NCI-H446 treated with DMSO at 0.1 percent for 48 hours (cell line): ENCODE results near the gene CHPT1.
"Not testable (repeated sequence)": the region's sequence is repeated elsewhere in the genome, so short reads cannot be mapped to it uniquely, and the experiment has no call there.

Experiments
- DNase-seq: peaks from one replicate; lab custom pipeline; 2025; lab: John Stamatoyannopoulos, UW

Gene CHPT1

DNA sequence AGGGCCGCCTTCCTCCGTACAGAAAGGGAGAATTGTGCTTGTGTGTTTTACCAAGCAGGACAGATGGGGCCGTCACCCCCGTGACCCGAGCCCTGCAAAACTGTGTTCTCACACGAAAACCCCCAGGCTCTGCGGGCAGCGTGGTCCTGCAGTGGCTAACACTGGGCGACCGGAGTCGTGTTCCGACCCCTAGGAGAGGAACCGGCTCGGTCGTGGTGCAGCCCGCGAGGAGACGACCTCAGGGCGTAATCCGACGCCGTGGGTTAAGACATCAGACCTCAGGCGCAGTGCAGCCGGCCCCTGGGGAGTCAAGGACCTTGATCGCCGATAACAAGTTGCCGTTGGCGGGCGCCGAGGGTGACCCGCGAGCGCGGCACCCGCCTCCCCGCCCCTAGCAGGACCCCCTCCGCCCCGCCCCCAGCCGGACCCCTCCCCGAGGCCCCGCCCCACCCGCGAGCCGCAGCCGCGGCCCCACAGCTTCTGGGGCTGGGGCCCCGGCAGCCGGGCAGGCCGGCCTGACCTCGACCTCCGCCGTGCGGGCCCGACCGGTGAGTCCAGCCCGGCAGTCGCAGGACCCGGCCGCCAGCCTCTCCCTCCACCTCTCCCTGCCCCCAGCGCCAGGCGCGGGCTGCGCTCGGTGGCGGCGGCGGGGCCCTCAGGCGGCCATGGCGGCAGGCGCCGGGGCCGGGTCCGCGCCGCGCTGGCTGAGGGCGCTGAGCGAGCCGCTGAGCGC is at the start of gene CHPT1:
Gene CHPT1 (plus strand): TSS at position 444 of the 733 bp plus-strand sequence. CDS start 222 bp downstream, at position 666.
- DNase-seq = no peak

- no peak for DNase-seq
Measured at GRCh38 chr12:101647711-101648110, 49.7 kb upstream of the CHPT1 start.

- no peak for DNase-seq
Measured at GRCh38 chr12:101648195-101648594, 49.2 kb upstream of the CHPT1 start.

GRCh38 chr12:101650346-101651117 is 46.9 kb upstream of the CHPT1 start:
- no peak for DNase-seq

GRCh38 chr12:101653030-101653429 is 44.4 kb upstream of the CHPT1 start:
- no peak for DNase-seq

DNA sequence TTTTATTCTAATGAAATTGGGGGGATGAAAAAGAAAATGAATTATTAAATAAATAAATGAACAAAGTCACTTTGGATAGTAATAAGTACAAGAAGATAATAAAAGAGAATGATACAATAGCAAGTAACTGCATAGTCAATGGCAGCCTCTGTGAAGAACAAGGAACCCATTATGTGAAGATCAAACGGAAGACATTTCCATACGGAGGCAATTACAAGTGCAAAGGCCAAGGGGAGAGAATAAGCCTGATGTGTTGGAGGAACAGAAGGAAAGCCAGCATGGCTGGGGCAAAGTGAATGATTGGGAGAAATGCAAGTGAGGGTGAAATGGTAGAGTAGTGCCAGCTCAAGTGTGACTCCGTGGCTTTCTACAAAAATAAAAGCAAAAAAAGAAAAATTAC is 43.9 kb upstream of the CHPT1 start:
- no peak for DNase-seq

DNA sequence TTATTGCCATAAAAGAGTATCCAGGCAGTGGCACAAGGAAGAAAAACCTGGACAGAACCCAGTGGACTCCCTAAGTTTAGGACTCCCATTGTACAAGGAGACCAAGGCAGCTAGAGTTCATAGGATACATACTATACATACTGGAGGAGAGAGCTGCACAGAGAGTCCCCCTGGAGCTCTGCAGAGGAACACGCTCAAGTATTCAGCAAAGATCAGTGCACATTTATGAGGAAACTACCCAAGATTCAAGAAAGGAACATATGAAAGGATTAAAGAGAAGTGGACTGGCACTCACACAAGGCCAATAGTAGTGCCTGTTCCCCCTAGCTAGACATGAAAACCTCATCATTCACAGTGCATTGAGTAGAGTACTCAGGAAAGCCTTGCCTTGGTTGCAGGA is 43.0 kb upstream of the CHPT1 start:
- DNase-seq = no peak

DNA sequence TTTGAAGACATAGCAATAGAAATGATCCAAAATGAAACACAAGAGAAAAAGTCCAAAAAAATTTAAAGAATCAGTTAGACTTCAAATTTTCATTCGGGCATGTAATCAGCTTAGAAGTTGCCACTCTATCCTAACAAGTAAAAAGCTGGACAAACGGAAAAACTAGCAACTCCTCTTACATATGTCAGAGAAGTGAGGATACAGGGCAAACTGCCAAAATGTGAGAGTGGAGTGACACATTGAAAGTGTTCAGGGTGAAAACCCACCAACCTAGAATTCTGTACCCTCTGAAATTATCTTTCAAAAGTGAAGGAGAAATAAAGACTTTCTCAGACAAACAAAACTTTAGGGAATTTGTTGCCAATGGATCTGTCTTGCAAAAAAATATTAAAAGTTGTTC is 42.0 kb upstream of the CHPT1 start:
- DNase-seq = no peak

DNA sequence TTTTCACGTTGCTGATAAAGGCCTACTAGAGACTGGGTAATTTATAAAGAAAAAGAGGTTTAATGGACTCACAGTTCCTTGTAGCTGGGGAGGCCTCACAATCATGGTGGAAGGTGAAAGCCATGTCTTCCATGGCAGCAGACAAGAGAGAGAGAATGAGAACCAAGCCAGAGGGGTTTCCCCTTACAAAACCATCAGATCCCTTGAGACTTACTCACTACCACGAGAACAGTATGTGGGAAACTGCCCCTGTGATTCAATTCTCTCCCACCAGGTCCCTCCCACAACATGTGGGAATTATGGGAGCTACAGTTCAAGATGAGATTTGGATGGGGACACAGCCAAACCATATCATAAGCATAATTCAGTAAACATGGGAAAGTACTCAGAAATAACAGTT is 36.8 kb upstream of the CHPT1 start:
- DNase-seq = not testable (repeated sequence)

GRCh38 chr12:101663298-101663697 is 34.1 kb upstream of the CHPT1 start:
- no peak for DNase-seq

GRCh38 chr12:101664992-101665391 is 32.4 kb upstream of the CHPT1 start:
- DNase-seq = no peak

DNA sequence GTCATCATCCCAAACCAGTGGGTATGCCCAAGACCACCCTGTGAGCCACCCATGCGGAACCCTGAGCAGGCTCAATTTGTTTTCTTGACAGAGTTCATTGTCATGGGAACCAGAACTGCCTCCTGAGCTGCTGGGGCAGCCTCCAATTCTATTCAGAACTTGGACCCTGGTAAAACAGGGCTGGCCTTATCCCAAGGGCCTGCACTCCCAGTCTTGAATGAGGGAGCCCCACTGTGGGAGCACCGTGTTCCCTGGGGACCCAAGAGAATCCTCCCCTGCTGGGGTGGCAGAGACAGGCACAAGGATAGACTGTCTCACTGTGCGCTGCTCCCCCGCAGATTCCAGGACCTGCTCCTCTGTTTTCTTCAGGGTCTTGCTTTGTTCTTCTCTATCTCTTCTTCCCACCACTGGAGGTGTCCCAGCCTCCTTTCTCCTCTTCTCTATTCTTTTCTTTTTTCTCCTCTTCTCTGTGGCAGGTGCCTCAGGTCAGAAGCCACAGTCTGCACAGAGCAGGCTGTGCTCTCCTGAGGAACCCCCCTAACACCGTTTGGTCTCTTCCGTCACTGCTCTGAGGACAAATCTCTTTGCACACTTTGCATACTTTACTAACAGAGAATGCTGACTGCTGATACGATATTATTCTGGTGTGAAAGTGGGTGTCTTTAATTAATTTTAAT is 31.2 kb upstream of the CHPT1 start:
- DNase-seq = no peak

DNA sequence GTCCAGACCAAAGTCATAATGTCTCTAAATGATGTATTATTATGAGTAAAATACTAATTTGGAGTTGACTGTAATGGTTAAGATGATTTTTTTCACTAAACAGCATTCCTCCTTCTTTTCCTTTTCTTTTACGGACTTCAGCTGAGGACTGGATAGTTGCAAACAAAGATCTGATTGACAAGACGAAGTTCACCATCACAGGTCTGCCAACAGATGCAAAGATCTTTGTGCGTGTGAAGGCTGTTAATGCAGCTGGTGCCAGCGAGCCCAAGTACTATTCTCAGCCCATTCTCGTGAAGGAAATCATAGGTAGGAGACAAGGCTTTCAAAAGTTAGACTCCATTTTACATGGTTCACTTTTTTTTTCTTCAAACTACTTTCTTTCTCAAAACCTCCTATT is 29.8 kb upstream of the CHPT1 start:
- DNase-seq = no peak

GRCh38 chr12:101670007-101670671 is 27.3 kb upstream of the CHPT1 start:
- no peak for DNase-seq

- no peak for DNase-seq
Measured at GRCh38 chr12:101671157-101671791, 26.2 kb upstream of the CHPT1 start.

GRCh38 chr12:101671833-101672232 is 25.6 kb upstream of the CHPT1 start:
- DNase-seq = no peak

DNA sequence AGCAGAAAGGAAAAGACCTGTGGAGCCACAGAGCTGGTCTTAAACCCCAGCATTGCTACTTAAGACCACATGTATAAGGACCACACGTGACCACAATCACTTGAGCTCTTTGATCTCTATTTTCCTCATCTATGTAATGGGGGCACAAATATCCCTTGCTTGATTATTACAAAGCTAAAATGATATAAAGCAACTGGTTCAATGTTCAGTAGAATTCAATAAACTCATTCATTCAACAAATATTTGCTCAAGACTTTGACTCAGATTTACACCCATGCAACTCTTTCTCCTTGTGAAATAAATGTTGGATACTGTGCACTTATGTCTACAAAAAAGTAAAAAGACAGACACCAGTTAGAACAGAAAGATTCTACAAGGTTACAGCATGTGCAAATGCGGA is 21.9 kb upstream of the CHPT1 start:
- no peak for DNase-seq

DNA sequence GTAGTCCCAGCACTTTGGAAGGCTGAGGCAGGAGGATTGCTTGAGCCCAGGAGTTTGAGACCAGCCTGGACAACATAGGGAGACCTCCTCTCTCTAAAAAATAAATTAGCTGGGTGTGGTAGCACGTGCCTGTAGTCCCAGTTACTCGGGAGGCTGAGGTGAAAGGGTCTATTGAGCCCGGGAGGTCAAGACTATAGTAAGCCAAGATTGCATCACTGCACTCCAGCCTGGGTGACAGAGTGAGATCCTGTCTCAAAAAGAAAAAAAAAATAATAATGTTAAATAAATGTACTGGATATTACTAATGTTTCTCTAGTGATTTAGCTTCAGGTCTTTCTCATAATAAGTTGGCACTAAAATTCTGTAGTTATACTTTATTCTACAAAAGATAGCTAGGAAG is 20.9 kb upstream of the CHPT1 start:
- not testable (repeated sequence) for DNase-seq

- no peak for DNase-seq
Measured at GRCh38 chr12:101678081-101678480, 19.4 kb upstream of the CHPT1 start.

GRCh38 chr12:101680240-101680639 is 17.2 kb upstream of the CHPT1 start:
- no peak for DNase-seq

DNA sequence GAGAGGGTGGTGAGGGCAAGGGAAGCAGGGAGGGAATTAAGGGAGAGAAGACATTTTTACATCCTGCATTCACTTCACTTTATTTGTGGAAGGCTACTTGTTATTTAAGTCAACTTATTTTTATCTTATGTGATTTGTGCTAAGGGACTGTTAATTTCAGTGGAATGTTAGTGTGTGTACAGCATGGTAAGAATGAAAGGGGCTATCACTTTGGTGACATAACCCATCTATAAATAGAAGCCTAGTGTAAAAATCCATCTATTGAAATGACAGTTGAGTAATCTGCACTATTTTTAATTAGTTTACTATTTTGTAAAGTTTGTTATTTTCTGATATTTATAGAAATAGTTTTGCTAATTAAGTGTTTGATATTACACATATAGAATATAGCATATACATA is 16.8 kb upstream of the CHPT1 start:
- DNase-seq = no peak

- DNase-seq = not testable (repeated sequence)
Measured at GRCh38 chr12:101681627-101682026, 15.8 kb upstream of the CHPT1 start.
